ENCODE data around the gene MYOF.

MYOF gene

DNA sequence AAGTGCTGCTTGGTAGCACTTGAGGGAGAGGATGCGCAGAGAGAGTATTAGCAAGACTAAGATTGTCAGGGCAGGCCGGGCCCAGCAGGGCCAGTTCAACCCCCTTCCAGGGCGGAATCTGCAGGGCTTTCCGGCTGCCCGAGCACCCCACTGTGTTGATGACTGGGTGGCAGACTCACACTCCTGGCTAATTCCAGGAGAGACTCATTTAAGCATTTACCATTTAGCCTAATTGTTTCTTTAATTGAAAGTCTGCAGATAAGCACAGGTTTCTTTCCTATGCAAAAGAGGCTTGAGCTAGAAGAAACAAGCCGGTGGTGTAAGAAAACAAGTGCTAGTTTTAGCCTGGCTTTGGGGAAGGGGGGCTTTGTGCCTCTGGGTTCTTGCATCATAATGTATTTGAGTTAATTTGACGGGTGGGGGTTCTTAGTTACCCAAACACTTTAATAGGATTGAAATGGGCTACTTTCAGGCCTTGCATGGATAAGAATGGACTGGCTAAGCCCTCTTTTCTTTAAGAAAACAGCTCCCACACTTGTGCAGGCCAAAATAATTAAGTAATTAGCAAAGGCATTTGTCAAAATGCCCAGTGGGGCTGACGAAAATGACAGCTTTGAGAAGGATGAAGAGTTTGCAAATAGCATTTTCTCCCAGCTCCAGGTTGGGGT is 201.3 kb downstream of the MYOF start:
- no peak for DNase-seq

DNA sequence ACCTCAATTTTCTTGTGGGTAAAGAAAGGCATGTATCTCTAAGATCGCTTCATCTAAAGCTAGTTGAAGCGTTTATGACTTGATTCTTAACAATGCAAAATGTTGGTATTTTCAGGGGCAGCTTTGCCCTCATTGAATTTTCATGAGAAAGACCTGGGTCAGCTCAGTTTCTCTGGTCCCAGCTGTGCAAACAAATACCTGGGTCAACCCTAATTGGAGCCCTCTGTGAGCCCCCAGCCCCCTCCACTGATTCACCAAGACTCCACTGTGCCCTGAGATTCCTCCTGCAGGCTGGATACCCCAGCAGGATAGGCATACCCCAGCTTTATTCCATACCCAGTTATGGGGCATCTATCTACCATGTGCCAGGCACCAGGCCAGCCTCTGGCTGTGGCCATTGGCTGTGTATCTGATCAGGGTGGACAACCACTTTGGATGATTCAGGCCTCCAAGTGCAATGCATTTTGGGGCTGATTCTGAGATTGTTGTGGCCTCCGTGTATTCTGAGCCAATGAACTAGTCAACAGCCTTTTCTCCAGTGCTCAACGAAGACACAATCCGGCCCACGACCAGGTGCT is 201.9 kb downstream of the MYOF start:
- DNase-seq: no peak

DNA sequence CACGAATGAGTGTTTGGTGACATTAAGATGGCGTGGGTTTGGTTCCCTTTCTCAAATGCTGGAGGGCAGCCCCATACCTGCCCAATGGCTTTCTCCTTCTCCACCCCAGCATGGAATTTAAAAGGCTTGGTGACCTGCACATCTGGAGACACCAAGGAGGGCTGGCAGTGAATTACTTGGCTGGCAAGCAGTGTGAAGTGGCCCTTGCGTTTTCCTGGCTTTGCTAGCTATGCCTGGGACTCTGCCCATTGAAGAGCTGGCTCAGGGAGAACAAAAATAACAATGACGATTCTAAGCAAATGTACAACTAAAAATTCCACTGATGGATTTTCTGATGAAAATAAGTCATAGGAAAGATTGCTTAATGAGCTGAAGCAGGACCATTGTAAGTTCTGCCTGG is 204.8 kb downstream of the MYOF start:
- DNase-seq: no peak

DNA sequence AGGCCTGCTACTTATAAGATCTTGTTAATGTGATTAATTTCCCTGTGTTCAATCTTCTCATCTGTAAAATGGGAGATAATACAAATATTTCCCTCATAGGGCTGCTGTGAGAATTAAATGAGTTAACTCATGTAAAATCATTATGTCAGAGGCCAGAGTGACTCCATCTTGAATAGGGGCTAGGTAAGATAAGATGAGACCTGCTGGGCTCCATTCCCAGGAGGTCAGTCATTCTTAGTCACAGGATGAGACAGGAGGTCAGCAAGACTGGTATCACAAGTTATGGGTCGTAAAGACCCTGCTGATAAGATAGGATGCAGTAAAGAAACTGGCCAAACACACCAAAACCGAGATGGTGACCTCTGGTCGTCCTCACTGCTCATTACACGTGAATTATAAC is 207.7 kb downstream of the MYOF start:
- no peak for DNase-seq

DNA sequence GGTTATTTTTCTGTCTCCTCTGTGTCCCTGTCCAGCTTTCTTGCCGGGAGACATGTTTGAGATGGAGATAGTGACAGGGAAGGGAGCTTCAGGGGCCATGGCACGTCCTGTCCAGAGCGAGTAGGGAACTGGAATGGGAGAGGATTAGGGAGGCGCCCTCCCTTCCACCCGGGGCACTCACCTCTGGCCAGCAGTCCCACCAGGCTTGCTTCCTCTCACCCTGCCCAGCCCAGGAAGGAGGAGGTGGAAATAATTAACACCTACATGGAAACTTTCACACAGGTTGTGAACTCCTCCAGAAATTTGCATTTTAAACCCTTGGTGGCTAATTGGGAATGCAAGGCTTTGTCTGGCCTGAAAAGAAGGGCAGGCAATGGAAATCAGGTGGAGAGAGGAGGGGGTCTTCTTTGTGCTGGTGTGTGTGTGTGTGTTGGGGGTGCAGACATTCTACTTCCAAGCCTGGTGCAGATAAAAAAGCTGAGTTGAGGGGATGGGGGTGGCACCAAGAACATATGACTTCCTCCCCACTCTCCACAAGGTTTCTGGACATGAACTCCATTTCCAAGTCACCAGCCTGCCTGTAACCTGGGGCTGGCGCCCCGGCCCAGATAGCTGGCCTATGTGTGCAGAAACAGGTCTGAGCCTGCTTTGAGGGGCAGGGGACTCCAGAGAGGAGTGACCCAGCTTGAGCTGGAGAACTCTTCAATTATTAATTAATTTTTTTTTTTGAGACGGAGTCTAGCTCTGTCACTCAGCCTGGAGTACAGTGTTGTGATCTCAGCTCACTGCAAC is 209.1 kb downstream of the MYOF start:
- no peak for DNase-seq

DNA sequence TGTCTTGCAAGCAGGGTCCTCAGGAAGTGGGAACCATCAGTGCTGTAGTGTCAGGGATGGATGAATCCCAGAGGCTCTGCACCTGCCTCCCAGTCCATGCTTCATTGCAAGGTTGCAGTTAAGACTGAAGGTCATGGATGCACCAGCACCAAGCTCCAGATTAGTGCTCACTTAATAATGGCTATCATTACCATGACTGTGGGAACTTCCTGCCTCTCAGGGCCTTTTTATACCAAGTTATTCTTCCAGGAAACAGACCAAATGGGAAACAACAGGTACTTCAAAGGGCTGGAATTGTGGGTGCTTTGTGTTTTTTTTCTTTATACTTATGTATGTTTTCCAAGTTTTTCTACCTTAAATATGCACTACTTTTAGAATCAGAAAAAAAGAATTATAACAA is 210.8 kb downstream of the MYOF start:
- no peak for DNase-seq

DNA sequence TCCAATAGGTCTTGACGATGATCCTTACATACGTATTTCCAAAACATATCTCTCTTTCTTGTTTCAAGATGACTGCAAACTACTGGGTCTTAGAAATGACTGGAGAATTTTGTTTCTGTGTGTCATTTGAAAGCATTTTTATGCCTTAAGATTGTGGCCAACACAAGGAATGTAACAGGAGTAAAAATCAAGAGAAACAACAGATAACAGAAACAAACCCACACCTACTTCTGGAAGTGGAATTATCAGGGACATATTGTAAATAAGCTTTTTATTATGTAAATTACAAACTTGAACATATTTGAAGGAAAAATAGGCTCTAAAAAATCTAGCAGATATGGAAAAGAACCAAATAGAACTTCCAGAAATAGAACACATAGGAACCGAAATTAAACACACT is 212.9 kb downstream of the MYOF start:
- DNase-seq: no peak

DNA sequence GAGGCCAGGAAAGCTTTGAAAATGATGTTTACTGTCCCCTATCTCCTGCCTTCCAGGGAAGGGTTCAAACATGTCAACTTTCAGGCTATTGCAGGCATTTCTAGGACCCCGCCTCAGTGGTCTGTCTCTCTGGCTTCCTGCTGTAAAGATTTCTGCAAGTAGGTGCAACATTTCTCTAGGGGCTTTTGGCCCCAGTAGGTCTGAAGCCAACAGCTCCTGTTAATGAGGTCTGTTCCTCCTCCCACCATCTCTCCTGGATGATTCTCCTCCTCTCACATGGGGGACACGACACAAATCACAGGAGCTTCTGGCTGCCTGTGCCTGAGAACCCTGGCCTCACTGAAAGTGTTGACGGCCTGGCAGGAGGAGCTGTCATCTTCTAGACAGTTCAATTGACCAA is 214.1 kb downstream of the MYOF start:
- DNase-seq: no peak

DNA sequence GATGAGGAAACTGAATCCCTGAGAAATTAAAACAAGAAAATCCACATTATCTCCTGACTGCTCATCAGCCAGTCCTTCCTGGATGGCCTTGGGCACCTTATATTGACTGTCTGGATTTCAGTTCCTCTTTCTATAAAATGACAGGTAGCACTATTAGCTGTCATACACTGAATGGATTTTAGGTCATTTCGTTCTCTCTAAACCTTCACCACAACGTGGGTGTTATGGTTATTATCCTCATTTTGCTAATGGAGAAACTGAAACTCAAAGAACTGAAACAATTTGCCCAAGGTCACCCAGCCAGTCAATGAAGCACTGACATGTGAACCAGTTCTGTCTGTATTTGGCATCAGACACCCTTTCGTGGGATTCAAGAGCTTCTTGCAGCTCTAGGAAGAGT is 214.6 kb downstream of the MYOF start:
- no peak for DNase-seq

DNA sequence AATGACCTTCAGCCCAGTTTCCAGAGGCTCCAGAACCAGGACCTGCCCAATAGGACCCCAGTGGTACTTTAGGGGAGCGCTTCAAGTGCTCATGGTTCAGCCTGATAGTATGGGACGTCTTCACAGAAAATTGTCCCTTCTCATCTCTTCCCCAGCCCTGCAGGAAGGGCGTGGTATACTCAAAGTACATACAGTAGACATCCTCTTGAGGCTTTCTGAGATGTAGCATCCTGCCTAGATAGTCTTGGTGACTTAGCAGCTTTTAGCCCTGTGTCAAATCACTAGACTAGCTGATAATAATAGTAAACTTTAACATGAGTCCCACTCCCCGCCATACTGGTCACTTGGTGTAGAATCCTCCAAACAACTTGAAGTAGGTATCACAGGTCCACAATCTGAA is 215.3 kb downstream of the MYOF start:
- no peak for DNase-seq

DNA sequence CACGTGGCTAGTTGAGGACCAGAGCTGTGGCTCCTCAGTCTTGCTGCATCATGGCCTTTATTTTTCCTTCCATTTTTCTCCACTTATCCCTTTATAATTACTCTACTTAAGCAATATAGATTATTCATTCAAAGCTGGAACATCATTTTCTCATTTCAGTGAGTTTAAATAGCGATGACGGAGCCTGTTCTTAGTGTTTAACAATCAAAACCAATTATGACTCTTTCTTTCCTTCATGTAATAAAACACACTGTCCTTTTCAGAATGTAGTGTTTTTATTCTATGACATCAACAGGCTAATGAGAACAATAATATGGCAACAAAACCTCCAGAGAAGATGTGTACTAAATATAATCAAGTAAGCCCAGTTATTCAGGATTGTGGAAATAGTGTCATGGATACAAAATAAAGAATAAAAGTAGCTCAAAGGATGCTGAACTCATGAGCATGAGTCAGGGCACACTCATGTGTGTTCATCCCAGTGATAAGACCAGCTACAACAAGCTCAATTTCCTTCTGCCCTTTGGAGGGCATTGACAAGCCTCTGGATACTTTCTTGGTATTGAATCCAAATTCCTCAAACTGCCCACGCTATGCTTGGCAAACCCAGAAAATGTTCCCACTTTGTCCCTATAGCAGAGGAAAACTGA is 220.0 kb downstream of the MYOF start:
- DNase-seq: no peak

DNA sequence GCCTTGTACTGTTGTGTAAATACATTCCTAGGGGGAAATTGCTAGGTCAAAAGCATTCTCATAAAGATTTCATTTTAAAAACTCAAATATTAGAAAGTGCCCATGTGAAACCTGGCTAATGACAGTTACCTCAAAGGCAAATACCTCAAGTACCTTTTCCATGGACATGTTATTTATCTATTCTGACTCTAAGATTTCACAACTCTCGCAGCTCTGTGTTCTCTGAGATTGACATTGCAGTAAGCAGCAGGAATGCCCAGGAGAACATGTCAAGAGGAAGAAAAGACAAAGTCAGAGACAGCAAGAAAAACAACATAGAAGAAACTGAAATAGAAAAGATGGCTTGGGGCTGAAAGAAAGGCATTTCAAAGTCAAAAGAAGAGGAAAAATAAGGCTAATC is 221.0 kb downstream of the MYOF start:
- no peak for DNase-seq

DNA sequence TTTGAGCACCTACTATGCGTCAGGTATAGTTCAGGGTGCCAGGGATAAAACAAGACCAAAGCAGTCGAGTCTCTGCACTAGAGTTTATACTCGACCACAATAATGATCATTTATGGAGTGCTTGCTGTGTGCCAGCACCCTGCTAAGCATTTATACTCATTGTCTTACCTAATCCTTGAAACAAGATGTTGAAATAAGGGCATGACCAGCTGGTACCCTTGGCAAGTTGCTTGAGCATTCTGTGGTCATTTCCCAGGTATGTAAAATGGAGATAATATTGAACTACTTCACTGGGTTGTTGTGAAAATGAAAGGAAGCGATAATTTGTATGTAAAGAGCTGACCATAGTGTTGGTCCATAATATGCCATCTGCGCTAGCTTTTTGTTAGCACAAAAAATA is 223.0 kb downstream of the MYOF start:
- DNase-seq: no peak

All from CD4-positive, alpha-beta T cell treated with Interleukin-1 beta for 1 hour (primary cell).